SK-N-SH treated with all-trans-retinoic acid at 6 μM for 48 hours (cell line): ENCODE data around the gene OR52B2.

Experiments used
- BACH2 ChIP-seq: fragments of 250-450 bp; sonication (Bioruptor Pico); IDR thresholded peaks from 2 replicates; pipeline ENCODE4 v1.9.0; 2021; ENCODE audit warnings: mild to moderate bottlenecking, borderline replicate concordance
- CREB5 ChIP-seq: fragments of 250-450 bp; sonication (Bioruptor Pico); IDR thresholded peaks from 2 replicates; pipeline ENCODE4 v1.5.1; 2020; ENCODE audit warnings: low read depth, mild to moderate bottlenecking, moderate library complexity
- OSR1 ChIP-seq: fragments of 250-450 bp; sonication (Bioruptor Pico); IDR thresholded peaks from 2 replicates; pipeline ENCODE4 v1.8.0; 2022; ENCODE audit warnings: moderate library complexity, mild to moderate bottlenecking, inconsistent platforms
- PATZ1 ChIP-seq: fragments of 250-450 bp; sonication (Bioruptor Pico); IDR thresholded peaks from 2 replicates; pipeline ENCODE4 v1.8.0; 2020; ENCODE audit warnings: mild to moderate bottlenecking, moderate library complexity, borderline replicate concordance
- RARB ChIP-seq: fragments of 250-450 bp; sonication (Bioruptor Pico); IDR thresholded peaks from 2 replicates; pipeline ENCODE4 v1.8.0; 2021; ENCODE audit warnings: mild to moderate bottlenecking, moderate library complexity
- TOX ChIP-seq: fragments of 250-450 bp; sonication (Bioruptor Pico); IDR thresholded peaks from 2 replicates; pipeline ENCODE4 v1.8.0; 2021; ENCODE audit warnings: mild to moderate bottlenecking, moderate library complexity, borderline replicate concordance
- ZFP30 ChIP-seq: fragments of 450-650 bp; formaldehyde crosslinking; IDR thresholded peaks from 2 replicates; pipeline ENCODE4 v1.5.0; 2022; ENCODE audit warnings: mild to moderate bottlenecking, moderate library complexity
- ZNF8 ChIP-seq: fragments of 450-650 bp; formaldehyde crosslinking; IDR thresholded peaks from 2 replicates; pipeline ENCODE4 v1.5.0; 2020; ENCODE audit warnings: mild to moderate bottlenecking, moderate library complexity
- TF ChIP-seq, protein P1 (sequence below): fragments of 250-450 bp; sonication (Bioruptor Pico); IDR thresholded peaks from 2 replicates; pipeline ENCODE4 v1.5.1; 2021; ENCODE audit warnings: mild to moderate bottlenecking, moderate library complexity

DNA sequence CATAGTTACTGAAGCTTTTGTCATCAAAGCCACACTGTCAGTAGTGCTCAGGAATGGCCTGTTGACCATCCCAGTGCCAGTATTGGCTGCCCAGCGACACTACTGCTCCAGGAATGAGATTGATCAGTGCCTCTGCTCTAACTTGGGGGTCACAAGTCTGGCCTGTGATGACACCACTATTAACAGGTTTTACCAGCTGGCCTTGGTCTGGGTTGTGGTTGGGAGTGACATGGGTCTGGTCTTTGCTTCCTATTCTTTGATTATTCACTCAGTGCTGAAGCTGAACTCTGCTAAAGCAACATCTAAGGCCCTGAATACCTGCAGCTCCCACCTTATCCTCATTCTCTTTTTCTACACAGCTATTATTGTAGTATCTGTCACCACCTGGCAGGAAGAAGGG is 41.1 kb downstream of the OR52B2 start:
- TF ChIP-seq RARB (CRISPR knock-in tag) (no peak), BACH2 (no peak), CREB5 (CRISPR knock-in tag) (no peak), OSR1 (CRISPR knock-in tag) (no peak), PATZ1 (no peak), TOX (CRISPR knock-in tag) (no peak), ZNF8 (no peak), ZFP30 (CRISPR knock-in tag) (no peak)
- TF ChIP-seq, protein P1, sequence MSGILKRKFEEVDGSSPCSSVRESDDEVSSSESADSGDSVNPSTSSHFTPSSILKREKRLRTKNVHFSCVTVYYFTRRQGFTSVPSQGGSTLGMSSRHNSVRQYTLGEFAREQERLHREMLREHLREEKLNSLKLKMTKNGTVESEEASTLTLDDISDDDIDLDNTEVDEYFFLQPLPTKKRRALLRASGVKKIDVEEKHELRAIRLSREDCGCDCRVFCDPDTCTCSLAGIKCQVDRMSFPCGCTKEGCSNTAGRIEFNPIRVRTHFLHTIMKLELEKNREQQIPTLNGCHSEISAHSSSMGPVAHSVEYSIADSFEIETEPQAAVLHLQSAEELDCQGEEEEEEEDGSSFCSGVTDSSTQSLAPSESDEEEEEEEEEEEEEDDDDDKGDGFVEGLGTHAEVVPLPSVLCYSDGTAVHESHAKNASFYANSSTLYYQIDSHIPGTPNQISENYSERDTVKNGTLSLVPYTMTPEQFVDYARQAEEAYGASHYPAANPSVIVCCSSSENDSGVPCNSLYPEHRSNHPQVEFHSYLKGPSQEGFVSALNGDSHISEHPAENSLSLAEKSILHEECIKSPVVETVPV (CRISPR knock-in tag), result no peak
